Measurements from ENCODE around the gene MYL10.

MYL10 gene

GRCh38 chr7:101629171-101629570 is at the start of gene MYL10:
MYL10 (minus strand) TSS chr7:101629296; CDS start chr7:101629118, 178 bp downstream.
- no peak for DNase-seq

DNA sequence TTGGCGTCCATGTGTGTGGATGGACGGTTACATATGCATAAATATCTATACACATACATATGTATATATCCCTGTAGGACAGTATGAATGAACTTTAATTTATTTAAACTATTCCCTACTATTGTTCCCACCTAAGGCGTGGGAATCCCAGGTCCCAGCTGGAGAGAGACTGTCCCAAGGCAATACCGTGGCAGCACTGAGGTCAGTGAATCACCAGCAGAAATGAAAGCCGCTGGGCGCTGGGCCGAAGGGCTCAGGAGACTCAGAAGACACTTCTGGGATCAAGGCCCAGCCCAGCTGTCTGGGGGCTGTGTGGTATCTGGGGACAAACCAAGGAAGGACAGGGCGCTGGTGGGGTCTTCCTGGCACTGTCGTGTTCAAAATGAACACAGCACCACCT is 49.6 kb upstream of the MYL10 start:
- DNase-seq = no peak

DNA sequence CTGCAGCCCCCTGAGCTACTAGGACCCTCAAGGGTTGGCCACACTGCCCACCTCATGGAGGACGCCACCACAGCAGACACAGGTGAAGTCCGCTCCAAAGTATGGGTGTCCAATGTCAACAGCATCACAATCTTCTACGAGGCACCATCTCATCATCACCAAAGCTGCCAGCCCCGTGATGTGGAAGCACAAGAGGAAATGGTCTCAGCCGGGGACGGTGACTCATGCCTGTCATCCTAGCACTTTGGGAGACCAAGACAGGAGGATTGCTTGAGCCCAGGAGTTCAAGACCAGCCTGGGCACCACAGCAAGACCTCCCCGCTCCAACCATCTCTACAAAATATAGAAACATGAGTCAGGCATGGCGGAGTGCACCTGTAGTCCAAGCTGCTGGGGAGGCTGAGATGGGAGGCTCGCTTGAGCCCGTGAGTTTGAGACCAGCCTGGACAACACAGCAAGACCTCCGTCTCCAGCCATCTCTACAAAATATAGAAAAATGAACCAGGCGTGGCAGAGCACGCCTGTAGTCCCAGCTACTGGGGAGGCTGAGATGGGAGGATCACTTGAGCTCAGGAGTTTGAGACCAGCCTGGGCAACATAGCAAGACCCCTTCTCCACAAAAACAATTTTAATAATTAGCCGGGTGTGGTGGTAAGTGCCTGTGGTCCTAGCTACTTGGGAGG is 48.8 kb upstream of the MYL10 start:
- DNase-seq = no peak

DNA sequence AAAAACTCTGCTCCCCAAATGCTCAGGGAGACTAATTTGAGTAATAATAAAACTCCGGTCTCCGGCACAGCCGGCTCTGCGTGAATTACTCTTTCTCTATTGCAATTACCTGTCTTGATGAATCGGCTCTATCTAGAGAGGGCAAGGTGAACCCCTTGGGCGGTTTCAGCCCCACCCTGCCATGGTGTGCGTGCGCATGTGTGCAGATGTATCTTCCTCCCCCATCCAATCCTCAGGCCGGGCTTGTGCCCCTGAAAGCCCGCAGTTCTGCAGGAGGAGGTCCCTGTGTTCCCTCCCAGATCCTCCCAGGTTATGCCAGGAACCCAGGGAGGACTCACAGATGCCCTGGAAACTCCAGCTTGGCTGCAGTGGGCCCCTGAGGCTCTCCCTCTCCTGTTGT is 48.3 kb upstream of the MYL10 start:
- no peak for DNase-seq

DNA sequence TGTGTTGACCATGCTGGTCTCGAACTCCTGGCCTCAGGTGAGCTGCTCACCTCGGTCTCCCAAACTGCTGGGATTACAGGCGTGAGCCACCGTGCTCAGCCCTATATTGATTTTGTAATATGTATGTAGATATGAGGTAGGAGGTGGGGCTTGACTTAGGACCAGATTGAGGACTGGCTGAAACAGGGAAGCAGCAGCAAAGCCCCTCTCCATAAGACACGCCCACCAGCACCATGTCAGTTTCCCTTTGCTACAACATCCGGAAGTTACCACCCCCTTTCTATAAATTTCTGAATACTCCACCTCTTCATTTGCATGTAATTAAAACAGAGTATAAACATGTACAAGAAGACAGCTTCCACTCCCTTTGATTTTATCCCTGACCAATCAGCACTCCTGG is 47.9 kb upstream of the MYL10 start:
- DNase-seq = no peak

GRCh38 chr7:101676062-101676598 is 47.0 kb upstream of the MYL10 start:
- no peak for DNase-seq

GRCh38 chr7:101674439-101674838 is 45.3 kb upstream of the MYL10 start:
- DNase-seq = no peak

GRCh38 chr7:101673951-101674350 is 44.9 kb upstream of the MYL10 start:
- peak; percentile 39 for DNase-seq

DNA sequence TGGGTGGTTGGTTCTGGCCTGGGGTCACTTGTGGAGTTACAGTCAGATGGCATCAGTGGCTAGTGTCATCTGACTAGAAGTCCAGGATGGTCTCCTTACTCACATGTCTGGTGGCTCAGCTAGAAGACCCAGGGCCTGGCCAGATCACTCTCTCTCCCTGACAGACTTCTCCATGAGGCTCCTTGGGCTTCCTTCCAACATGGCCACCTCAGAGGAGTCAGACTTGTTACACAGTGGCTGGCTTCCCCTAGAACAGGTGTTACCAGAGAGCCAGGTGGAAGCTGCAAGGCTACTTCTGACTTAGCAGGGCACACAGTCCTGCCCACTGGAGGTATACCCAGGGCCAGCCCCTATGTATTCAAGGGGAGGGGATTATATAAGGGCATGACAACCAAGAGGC is 44.2 kb upstream of the MYL10 start:
- DNase-seq = no peak

- DNase-seq = no peak
These were observed 42.6 kb upstream of the MYL10 start for GRCh38 chr7:101671371-101672356.

- DNase-seq = no peak
These were observed 40.2 kb upstream of the MYL10 start for GRCh38 chr7:101669307-101669706.

GRCh38 chr7:101668726-101669125 is 39.6 kb upstream of the MYL10 start:
- DNase-seq = no peak

GRCh38 chr7:101667920-101668319 is 38.8 kb upstream of the MYL10 start:
- DNase-seq = no peak

DNA sequence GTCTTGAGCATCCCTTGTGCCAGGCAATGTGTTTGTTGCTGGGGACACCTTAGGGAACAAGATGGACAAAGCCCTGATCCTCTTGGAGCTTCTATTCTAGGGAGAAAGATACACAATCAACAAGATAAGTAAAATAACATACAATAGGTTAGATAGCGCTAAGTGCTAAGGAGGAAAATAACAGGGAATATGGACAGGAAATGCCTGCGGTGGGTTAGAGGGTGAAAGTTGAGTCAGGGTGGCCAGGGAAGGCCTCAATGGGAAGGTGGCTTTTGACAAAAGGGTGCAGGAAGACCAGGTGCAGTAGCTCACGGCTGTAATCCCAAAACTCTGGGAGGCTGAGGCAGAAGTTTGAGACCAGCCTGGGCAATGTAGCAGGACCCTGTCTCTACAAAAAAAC is 38.3 kb upstream of the MYL10 start:
- DNase-seq = no peak

GRCh38 chr7:101666741-101667140 is 37.6 kb upstream of the MYL10 start:
- DNase-seq = no peak

GRCh38 chr7:101666293-101666692 is 37.2 kb upstream of the MYL10 start:
- no peak for DNase-seq

DNA sequence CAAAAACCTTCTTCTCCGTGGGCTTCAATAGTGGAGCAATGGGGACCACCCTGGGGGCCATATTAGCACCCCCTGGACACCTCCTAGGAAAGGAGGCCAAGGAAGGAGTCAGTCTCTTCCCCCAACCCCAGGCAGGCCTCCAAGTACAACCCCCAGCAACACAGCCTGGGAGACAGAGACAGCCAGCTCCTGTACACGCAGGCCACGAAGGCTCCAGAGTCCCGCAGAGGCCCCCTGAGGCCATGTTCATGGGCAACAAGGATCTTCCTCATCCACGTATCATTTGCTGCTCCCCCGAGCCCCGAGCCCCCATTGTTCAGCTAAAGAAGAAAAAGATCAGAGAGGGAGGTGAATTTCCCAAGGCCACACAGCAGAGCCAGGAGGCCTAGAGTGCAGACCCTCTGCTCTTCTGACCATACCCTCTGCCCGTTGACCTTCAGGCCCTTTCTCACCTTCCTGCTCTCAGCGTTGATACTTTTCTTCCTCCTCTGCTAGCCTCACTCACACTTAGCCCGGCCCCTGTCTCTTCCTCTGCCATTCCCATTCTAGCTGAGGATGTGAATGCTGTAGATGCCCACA is 35.9 kb upstream of the MYL10 start:
- no peak for DNase-seq

DNA sequence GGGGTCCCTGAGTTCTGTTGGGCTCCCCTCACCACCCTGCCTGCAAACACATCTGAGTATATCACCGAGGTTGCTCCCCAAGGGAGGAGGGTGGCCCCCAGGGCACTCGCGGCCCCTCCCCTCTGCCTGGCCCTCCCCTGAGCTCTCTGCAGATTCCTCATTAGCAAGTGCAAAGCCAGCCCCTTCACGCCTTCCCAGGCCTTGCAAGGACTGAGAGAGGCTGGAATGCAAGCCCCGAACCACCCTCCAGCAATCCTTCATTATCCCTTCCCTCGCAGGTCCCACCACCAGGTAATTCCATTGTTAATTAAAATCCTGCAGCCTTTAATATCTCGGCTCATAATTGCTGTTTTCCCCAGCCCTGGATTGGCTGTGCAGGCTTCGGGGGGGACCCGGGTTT is 35.3 kb upstream of the MYL10 start:
- no peak for DNase-seq

DNA sequence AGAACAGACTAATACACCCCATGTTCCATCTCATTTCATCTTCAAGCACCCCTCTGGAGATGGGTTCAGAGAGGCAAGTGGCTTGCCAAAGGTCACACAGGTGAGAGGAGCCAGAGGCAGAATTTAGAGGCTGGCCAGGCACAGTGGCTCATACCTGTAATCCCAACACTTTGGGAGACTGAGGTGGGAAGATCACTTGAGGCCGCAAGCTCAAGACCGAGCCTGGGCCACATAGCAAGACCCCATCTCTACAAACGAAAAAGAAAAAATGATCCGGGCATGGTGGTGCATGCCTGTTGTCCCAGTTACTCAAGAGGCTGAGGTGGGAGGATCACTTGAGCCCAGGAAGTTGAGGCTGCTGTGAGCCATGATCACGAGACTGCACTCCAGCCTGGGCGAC is 34.7 kb upstream of the MYL10 start:
- DNase-seq = no peak

GRCh38 chr7:101662447-101662998 is 33.4 kb upstream of the MYL10 start:
- no peak for DNase-seq

DNA sequence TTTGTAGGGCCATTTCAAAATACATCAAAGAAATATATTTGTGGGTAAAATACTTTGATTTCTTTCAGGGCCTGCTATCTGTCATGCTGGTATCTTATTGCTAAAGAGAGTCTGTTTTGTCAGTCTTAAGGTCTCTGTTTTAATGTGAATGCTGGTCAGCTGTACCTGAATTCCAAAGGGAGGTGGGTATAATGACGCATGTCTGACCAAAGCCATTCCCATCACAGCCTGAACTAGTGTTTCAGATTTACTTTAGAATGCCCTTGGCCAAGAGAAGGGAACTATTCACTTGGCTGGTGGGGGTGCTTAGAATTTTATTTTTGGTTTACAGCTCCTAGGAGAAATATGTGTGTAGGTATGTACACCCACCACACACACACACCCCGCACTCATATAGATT is 30.6 kb upstream of the MYL10 start:
- DNase-seq = no peak

GRCh38 chr7:101657171-101657570 is 28.1 kb upstream of the MYL10 start:
- DNase-seq = no peak

DNA sequence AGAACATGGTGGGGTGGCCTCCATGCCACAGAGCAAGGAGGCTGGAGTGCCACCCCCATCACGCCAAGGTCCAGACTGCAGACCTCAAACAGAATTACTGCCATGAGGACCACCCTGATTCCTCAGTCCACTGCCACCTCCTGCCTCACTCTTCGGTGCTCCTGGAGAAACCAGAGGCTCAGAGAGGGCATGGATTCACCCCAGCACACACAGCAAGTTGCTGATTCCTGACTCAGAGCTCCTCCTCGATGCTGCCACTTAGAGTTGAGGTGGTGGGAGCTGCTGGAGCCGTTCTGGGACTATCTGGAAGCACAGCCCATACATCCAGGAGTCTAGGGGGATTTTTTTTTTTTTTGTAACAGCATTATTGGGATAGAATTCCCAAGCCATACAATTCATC is 22.0 kb upstream of the MYL10 start:
- no peak for DNase-seq
